GM19438 (cell line): ENCODE data around the gene FOXP1.

Source experiments
- ATAC-seq: cut with Tn5 transposase; IDR thresholded peaks from one replicate; pipeline ENCODE4 v1.9.1; 2021; ENCODE audit warnings: low read depth; ENCODE audit not compliant: unreplicated experiment

FOXP1 gene

GRCh38 chr3:71589132-71589531 is 5.6 kb upstream of the FOXP1 start:
- ATAC-seq = no peak

- ATAC-seq = no peak
These were observed 4.4 kb upstream of the FOXP1 start for GRCh38 chr3:71587958-71588357.

GRCh38 chr3:71586810-71587242 is 3.3 kb upstream of the FOXP1 start:
- ATAC-seq = no peak

- no peak for ATAC-seq
These were observed 2.6 kb upstream of the FOXP1 start for GRCh38 chr3:71585887-71586809.

- no peak for ATAC-seq
These were observed 1.6 kb upstream of the FOXP1 start for GRCh38 chr3:71585131-71585530.

GRCh38 chr3:71584394-71585011 is 975 bp upstream of the FOXP1 start:
- no peak for ATAC-seq

- ATAC-seq = peak; percentile 40
These were observed 639 bp downstream of the FOXP1 start for GRCh38 chr3:71582612-71583565.

- ATAC-seq = no peak
These were observed 1.4 kb downstream of the FOXP1 start for GRCh38 chr3:71582036-71582611.

GRCh38 chr3:71581457-71582035 is 2.0 kb downstream of the FOXP1 start:
- ATAC-seq = no peak

GRCh38 chr3:71580636-71581456 is 2.7 kb downstream of the FOXP1 start:
- ATAC-seq = no peak

- ATAC-seq = no peak
These were observed 3.6 kb downstream of the FOXP1 start for GRCh38 chr3:71579935-71580406.

- no peak for ATAC-seq
These were observed 4.1 kb downstream of the FOXP1 start for GRCh38 chr3:71579326-71579934.

GRCh38 chr3:71578054-71578751 is 5.3 kb downstream of the FOXP1 start:
- no peak for ATAC-seq

- ATAC-seq = no peak
These were observed 6.5 kb downstream of the FOXP1 start for GRCh38 chr3:71577011-71577410.

- ATAC-seq = no peak
These were observed 8.1 kb downstream of the FOXP1 start for GRCh38 chr3:71575433-71575832.

- no peak for ATAC-seq
These were observed 10.3 kb downstream of the FOXP1 start for GRCh38 chr3:71573181-71573580.

GRCh38 chr3:71570546-71570945 is 13.0 kb downstream of the FOXP1 start:
- ATAC-seq = no peak

GRCh38 chr3:71568207-71568606 is 15.3 kb downstream of the FOXP1 start:
- ATAC-seq = peak; percentile 42
